ENCODE data around the gene MAP3K14. TPM values are rescaled to one million over a fixed set of nuclear protein-coding genes. Genes with fewer than 3 reads are reported as not detected.
"Not testable (repeated sequence)": the region's sequence is repeated elsewhere in the genome, so short reads cannot be mapped to it uniquely, and the experiment has no call there.

Gene MAP3K14
- total RNA-seq, 1 donor from 2014 or later: 1.6 TPM

DNA sequence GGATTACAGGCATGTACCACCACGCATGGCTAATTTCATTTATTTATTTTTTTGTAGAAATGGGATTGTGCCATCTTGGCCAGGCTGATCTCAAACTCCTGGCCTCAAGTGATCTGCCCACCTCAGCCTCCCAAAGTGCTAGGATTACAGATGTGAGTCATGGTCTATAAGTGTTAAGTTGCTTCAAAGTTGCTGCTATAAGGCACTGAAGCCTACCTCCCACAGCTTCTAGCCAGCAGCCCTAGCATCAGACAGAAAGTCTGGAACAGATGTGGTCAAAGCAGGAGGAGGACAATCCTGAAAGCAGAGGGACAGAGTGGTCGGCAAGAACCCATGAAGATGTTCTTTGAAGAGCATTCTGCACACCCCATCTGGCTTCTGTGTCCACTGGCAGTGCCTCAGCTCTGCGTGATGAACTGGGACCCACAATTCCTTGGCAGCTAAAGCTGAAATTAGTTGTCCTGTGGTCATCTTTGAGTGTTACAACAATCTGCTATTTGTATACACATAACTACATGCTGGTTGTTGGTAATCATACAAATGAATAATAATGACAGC is 11.2 kb downstream of the MAP3K14 start:
- Histone ChIP-seq H3K4me3 (ENCODE audit: low read length in 3 of 3) (peak overlapping the region in 1 of 3 donors; percentile 16), H3K9me3 (ENCODE audit: control insufficient read depth in 3 of 3, low read length in 3 of 3) (no peaks in the 10 kb centered on the region), H3K9ac (ENCODE audit: low read depth in 1 of 3, low read length in 3 of 3) (peak overlapping the region; percentile 9 to 57 (median 10)), H3K36me3 (ENCODE audit: control insufficient read depth in 3 of 3, insufficient read depth in 3 of 3, low read length in 3 of 3) (peaks cover 0 to 2% (median 0%) of the 10 kb centered on the region in 3 donors), H3K4me1 (ENCODE audit: control insufficient read depth in 3 of 3, insufficient read depth in 3 of 3, low read length in 3 of 3) (peaks cover 51 to 66% (median 56%) of the 10 kb centered on the region in 3 donors), H3K27ac (ENCODE audit: low read depth, low read length) (peak overlapping the region; percentile 70), H3K27me3 (ENCODE audit: control insufficient read depth in 3 of 3, insufficient read depth in 3 of 3, low read length in 3 of 3) (no peaks in the 10 kb centered on the region)

- Histone ChIP-seq H3K9ac (ENCODE audit: low read depth in 1 of 3, low read length in 3 of 3) (peak overlapping the region in 2 of 3 donors; percentile 40 to 57), H3K4me3 (ENCODE audit: low read length in 3 of 3) (no peak overlapping the region), H3K27ac (ENCODE audit: low read depth, low read length) (peak overlapping the region; percentile 59), H3K27me3 (ENCODE audit: control insufficient read depth in 3 of 3, insufficient read depth in 3 of 3, low read length in 3 of 3) (no peaks in the 10 kb centered on the region), H3K9me3 (ENCODE audit: control insufficient read depth in 3 of 3, low read length in 3 of 3) (no peaks in the 10 kb centered on the region), H3K4me1 (ENCODE audit: control insufficient read depth in 3 of 3, insufficient read depth in 3 of 3, low read length in 3 of 3) (peaks cover 44 to 62% (median 56%) of the 10 kb centered on the region in 3 donors), H3K36me3 (ENCODE audit: control insufficient read depth in 3 of 3, insufficient read depth in 3 of 3, low read length in 3 of 3) (peaks cover 0 to 2% (median 1%) of the 10 kb centered on the region in 3 donors)
These were observed 14.1 kb downstream of the MAP3K14 start for GRCh38 chr17:45302649-45303173.

DNA sequence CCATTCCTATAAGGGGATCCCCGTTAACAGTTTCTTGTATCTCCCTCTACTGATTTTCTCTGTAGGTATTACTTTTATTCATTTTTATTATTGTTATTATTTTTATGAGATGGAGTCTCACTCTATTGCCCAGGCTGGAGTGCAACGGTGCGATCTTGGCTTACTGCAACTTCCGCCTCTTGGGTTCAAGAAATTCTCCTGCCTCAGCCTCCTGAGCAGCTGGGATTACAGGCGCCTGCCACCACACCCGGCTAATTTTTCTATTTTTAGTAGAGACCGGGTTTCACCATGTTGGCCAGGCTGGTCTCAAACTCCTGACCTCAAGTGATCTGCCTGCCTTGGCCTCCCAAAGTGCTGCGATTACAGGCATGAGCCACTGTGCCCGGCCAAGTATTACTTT is 14.6 kb downstream of the MAP3K14 start:
- not testable (repeated sequence) for H3K4me3 ChIP-seq (ENCODE audit: low read length in 3 of 3); H3K27me3 ChIP-seq (ENCODE audit: control insufficient read depth in 3 of 3, insufficient read depth in 3 of 3, low read length in 3 of 3); H3K9me3 ChIP-seq (ENCODE audit: control insufficient read depth in 3 of 3, low read length in 3 of 3); H3K36me3 ChIP-seq (ENCODE audit: control insufficient read depth in 3 of 3, insufficient read depth in 3 of 3, low read length in 3 of 3)
- H3K27ac ChIP-seq (ENCODE audit: low read depth, low read length): peak overlapping the region; percentile 59
- peak overlapping the region in 1 of 3 donors; percentile 40 for H3K9ac ChIP-seq (ENCODE audit: low read depth in 1 of 3, low read length in 3 of 3)
- peaks cover 42 to 59% (median 53%) of the 10 kb centered on the region in 3 donors for H3K4me1 ChIP-seq (ENCODE audit: control insufficient read depth in 3 of 3, insufficient read depth in 3 of 3, low read length in 3 of 3)

DNA sequence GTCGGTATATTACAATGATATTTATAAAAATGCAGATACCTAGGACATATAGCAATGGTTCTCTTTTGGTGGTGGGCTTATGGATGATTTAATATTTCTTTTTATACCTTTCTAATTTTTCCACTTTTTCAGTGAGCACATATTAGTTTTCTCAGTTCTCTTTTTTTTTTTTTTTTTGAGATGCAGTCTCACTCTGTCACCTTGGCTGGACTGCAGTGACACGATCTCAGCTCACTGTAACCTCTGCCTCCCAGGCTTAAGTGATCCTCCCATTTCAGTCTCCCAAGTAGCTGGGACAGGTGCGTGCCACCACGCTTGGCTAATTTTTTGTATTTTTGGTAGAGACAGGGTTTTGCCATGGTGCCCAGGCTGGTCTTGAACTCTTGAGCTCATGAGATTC is 15.1 kb downstream of the MAP3K14 start:
- peaks cover 47 to 63% (median 56%) of the 10 kb centered on the region in 3 donors for H3K4me1 ChIP-seq (ENCODE audit: control insufficient read depth in 3 of 3, insufficient read depth in 3 of 3, low read length in 3 of 3)
- no peak overlapping the region for H3K4me3 ChIP-seq (ENCODE audit: low read length in 3 of 3)
- peaks cover 0 to 2% (median 1%) of the 10 kb centered on the region in 3 donors for H3K36me3 ChIP-seq (ENCODE audit: control insufficient read depth in 3 of 3, insufficient read depth in 3 of 3, low read length in 3 of 3)
- peak overlapping the region; percentile 37 for H3K27ac ChIP-seq (ENCODE audit: low read depth, low read length)
- no peaks in the 10 kb centered on the region for H3K9me3 ChIP-seq (ENCODE audit: control insufficient read depth in 3 of 3, low read length in 3 of 3)
- no peak overlapping the region for H3K9ac ChIP-seq (ENCODE audit: low read depth in 1 of 3, low read length in 3 of 3)
- H3K27me3 ChIP-seq (ENCODE audit: control insufficient read depth in 3 of 3, insufficient read depth in 3 of 3, low read length in 3 of 3): no peaks in the 10 kb centered on the region

DNA sequence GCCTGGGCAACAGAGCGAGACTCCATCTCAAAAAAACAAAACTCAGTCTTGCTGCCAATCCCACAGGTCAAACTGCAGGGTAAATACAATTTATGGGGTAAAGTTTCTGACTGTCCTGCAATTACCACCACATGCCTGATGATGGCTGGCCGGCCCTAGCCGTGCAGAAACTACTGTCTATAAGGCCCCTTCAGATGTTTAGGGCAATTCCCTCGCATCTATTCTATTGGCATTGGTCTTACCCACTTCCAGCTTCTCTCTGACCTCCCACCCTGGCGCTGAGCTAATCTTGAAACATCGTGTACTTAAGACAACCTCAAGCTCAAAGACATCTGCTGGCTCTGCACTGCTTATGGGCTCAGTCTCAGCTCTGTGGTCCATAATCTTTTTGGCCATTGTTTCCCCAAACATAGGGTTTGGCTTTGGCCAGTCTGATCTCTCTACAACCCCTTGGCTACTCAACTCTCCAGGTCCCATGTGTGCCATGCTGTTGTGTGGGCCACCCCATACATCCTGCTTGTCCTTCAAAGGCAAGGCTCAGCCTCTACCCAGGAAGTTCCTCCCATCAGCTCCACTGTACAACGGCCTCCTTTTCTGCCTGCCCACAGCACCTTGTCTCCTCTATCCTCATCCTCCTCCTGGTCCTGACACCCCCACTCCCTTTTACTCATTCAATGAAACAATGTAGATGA is 16.6 kb downstream of the MAP3K14 start:
- Histone ChIP-seq H3K27me3 (ENCODE audit: control insufficient read depth in 3 of 3, insufficient read depth in 3 of 3, low read length in 3 of 3) (no peaks in the 10 kb centered on the region), H3K36me3 (ENCODE audit: control insufficient read depth in 3 of 3, insufficient read depth in 3 of 3, low read length in 3 of 3) (peaks cover 0 to 2% (median 1%) of the 10 kb centered on the region in 3 donors), H3K9ac (ENCODE audit: low read depth in 1 of 3, low read length in 3 of 3) (no peak overlapping the region), H3K4me1 (ENCODE audit: control insufficient read depth in 3 of 3, insufficient read depth in 3 of 3, low read length in 3 of 3) (peaks cover 48 to 64% (median 57%) of the 10 kb centered on the region in 3 donors), H3K9me3 (ENCODE audit: control insufficient read depth in 3 of 3, low read length in 3 of 3) (no peaks in the 10 kb centered on the region), H3K27ac (ENCODE audit: low read depth, low read length) (peak overlapping the region; percentile 42), H3K4me3 (ENCODE audit: low read length in 3 of 3) (no peak overlapping the region)

GRCh38 chr17:45299361-45299760 is 17.5 kb downstream of the MAP3K14 start:
- peak overlapping the region in 2 of 3 donors; percentile 51 to 61 for H3K9ac ChIP-seq (ENCODE audit: low read depth in 1 of 3, low read length in 3 of 3)
- H3K4me3 ChIP-seq (ENCODE audit: low read length in 3 of 3): no peak overlapping the region
- H3K4me1 ChIP-seq (ENCODE audit: control insufficient read depth in 3 of 3, insufficient read depth in 3 of 3, low read length in 3 of 3): peaks cover 56 to 72% (median 65%) of the 10 kb centered on the region in 3 donors
- H3K27ac ChIP-seq (ENCODE audit: low read depth, low read length): peak overlapping the region; percentile 6
- peaks cover 0 to 2% (median 1%) of the 10 kb centered on the region in 3 donors for H3K36me3 ChIP-seq (ENCODE audit: control insufficient read depth in 3 of 3, insufficient read depth in 3 of 3, low read length in 3 of 3)
- no peaks in the 10 kb centered on the region for H3K9me3 ChIP-seq (ENCODE audit: control insufficient read depth in 3 of 3, low read length in 3 of 3)
- no peaks in the 10 kb centered on the region for H3K27me3 ChIP-seq (ENCODE audit: control insufficient read depth in 3 of 3, insufficient read depth in 3 of 3, low read length in 3 of 3)

DNA sequence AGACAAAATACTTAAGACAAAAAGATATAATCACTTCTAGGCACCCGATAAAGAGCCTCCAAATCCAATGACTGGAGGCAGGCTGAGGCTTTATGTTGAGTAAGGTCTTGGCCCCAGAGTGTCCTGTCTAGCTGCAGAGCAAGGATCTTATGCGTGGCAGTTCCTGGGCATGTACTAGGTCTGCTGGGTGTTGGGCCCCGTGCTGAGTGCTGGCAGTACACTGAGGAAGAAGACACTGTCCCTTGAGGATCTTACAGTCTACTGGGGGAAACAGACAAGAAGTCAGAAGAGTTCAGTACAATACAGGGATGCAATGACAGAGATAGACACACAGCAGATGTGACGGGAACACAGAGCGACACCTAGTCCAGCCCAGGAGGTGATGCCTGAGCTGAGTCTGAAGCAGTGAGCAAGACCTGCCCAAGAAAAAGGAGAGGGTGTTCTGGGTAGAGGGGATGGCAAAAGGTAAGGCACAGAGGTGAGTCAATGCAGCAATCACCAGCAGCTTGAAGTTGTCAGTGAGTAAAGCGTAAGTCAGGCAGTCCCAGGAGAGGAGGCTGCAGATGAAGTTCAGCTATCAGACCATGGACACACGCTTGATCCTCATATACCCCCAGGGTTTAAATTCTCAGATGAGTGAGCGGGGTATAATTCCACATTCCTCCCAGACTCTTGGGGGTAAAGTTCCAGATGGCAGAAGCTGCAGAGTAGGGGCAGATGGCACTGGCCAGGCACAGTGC is 18.1 kb downstream of the MAP3K14 start:
- H3K27me3 ChIP-seq (ENCODE audit: control insufficient read depth in 3 of 3, insufficient read depth in 3 of 3, low read length in 3 of 3): no peaks in the 10 kb centered on the region
- H3K9ac ChIP-seq (ENCODE audit: low read depth in 1 of 3, low read length in 3 of 3): peak overlapping the region in 2 of 3 donors; percentile 1 to 51
- H3K36me3 ChIP-seq (ENCODE audit: control insufficient read depth in 3 of 3, insufficient read depth in 3 of 3, low read length in 3 of 3): peaks cover 0 to 2% (median 1%) of the 10 kb centered on the region in 3 donors
- peaks cover 63 to 79% (median 72%) of the 10 kb centered on the region in 3 donors for H3K4me1 ChIP-seq (ENCODE audit: control insufficient read depth in 3 of 3, insufficient read depth in 3 of 3, low read length in 3 of 3)
- no peaks in the 10 kb centered on the region for H3K9me3 ChIP-seq (ENCODE audit: control insufficient read depth in 3 of 3, low read length in 3 of 3)
- peak overlapping the region; percentile 6 for H3K27ac ChIP-seq (ENCODE audit: low read depth, low read length)
- no peak overlapping the region for H3K4me3 ChIP-seq (ENCODE audit: low read length in 3 of 3)

- H3K4me1 ChIP-seq (ENCODE audit: control insufficient read depth in 3 of 3, insufficient read depth in 3 of 3, low read length in 3 of 3): peaks cover 72 to 82% (median 81%) of the 10 kb centered on the region in 3 donors
- H3K9me3 ChIP-seq (ENCODE audit: control insufficient read depth in 3 of 3, low read length in 3 of 3): no peaks in the 10 kb centered on the region
- peak overlapping the region; percentile 16 for H3K27ac ChIP-seq (ENCODE audit: low read depth, low read length)
- no peak overlapping the region for H3K9ac ChIP-seq (ENCODE audit: low read depth in 1 of 3, low read length in 3 of 3)
- no peak overlapping the region for H3K4me3 ChIP-seq (ENCODE audit: low read length in 3 of 3)
- H3K27me3 ChIP-seq (ENCODE audit: control insufficient read depth in 3 of 3, insufficient read depth in 3 of 3, low read length in 3 of 3): no peaks in the 10 kb centered on the region
- H3K36me3 ChIP-seq (ENCODE audit: control insufficient read depth in 3 of 3, insufficient read depth in 3 of 3, low read length in 3 of 3): peaks cover 0 to 2% (median 1%) of the 10 kb centered on the region in 3 donors
These were observed 20.0 kb downstream of the MAP3K14 start for GRCh38 chr17:45296833-45297124.

DNA sequence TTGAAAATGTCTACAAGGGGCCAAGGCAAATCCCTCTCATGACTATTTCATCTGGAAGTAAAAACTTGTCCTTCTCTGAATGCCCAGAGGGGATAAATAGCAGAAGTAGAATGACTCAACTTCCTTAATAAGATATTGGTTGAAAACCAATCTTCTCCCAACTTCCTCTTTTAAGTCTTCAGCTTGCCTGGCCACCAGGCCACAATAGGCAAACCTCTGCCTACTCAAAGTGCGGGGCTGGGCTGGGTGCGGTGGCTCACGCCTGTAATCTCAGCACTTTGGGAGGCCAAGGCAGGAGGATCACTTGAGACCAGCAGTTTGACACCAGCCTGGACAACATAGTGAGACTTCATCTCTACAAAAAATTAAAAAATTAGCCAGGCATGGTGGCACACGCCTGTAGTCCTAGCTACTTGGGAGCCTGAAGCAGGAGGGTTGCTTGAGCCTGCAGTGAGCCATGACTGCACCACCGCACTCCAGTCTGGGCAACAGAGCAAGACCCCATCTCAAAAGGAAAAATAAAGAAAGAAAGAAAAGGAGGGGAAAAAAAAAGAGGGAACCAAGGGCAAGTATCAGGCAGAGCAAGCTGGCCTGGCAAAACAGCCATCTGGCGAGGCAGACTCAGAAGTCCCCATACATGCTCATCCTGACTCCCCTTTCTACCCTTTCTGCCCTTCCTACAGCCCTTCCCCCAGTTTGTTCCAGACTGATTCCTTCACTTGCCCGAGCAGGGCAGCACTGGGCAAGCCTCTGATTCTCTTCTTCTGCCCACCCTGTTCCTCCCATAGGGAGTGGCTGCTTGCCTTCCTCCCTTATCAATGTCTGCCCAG is 20.6 kb downstream of the MAP3K14 start:
- Histone ChIP-seq H3K9me3 (ENCODE audit: control insufficient read depth in 3 of 3, low read length in 3 of 3) (no peaks in the 10 kb centered on the region), H3K4me1 (ENCODE audit: control insufficient read depth in 3 of 3, insufficient read depth in 3 of 3, low read length in 3 of 3) (peaks cover 78 to 87% (median 82%) of the 10 kb centered on the region in 3 donors), H3K27me3 (ENCODE audit: control insufficient read depth in 3 of 3, insufficient read depth in 3 of 3, low read length in 3 of 3) (no peaks in the 10 kb centered on the region), H3K4me3 (ENCODE audit: low read length in 3 of 3) (no peak overlapping the region), H3K27ac (ENCODE audit: low read depth, low read length) (peak overlapping the region; percentile 86), H3K36me3 (ENCODE audit: control insufficient read depth in 3 of 3, insufficient read depth in 3 of 3, low read length in 3 of 3) (peaks cover 0 to 2% (median 1%) of the 10 kb centered on the region in 3 donors), H3K9ac (ENCODE audit: low read depth in 1 of 3, low read length in 3 of 3) (peak overlapping the region in 1 of 3 donors; percentile 13)

Measured in skeletal muscle tissue (tissue), 4 donors.